Non-pigmented ciliary epithelial cell (primary cell): ENCODE measurements around the gene ZSCAN26.
A peak's percentile ranks its signal among the peaks of the same experiment; 100 is the strongest.
"Not testable (repeated sequence)": the region's sequence is repeated elsewhere in the genome, so short reads cannot be mapped to it uniquely, and the experiment has no call there.

Source experiments
- DNase-seq: peaks from one replicate; pipeline ENCODE4 v3.0.0-alpha.2; 2010; ENCODE audit warnings: low read depth

ZSCAN26 gene

GRCh38 chr6:28257042-28257441 is 9.9 kb upstream of the ZSCAN26 start:
- no peak for DNase-seq

GRCh38 chr6:28258877-28259777 is 7.8 kb upstream of the ZSCAN26 start, which contains the start of gene NKAPL:
Gene NKAPL (plus strand): TSS chr6:28259297. CDS start chr6:28259372, 75 bp downstream.
- peak; percentile 32 for DNase-seq

- no peak for DNase-seq
These were observed 3.0 kb upstream of the ZSCAN26 start for GRCh38 chr6:28263922-28264321.

GRCh38 chr6:28264834-28265401 is 2.0 kb upstream of the ZSCAN26 start:
- DNase-seq = no peak

GRCh38 chr6:28266563-28266961 is 381 bp upstream of the ZSCAN26 start:
- no peak for DNase-seq

GRCh38 chr6:28267695-28268059 is 734 bp downstream of the ZSCAN26 start:
- no peak for DNase-seq

- DNase-seq = peak; percentile 79
These were observed 2.5 kb downstream of the ZSCAN26 start for GRCh38 chr6:28269492-28269891.

- DNase-seq = no peak
These were observed 7.9 kb downstream of the ZSCAN26 start for GRCh38 chr6:28274888-28275287.

GRCh38 chr6:28277746-28278145 is 10.8 kb downstream of the ZSCAN26 start:
- DNase-seq = no peak

GRCh38 chr6:28280595-28281287 is 13.8 kb downstream of the ZSCAN26 start:
- DNase-seq = no peak

GRCh38 chr6:28281288-28282064 is 14.5 kb downstream of the ZSCAN26 start, which contains the start of gene PGBD1:
Gene PGBD1 (plus strand): TSS chr6:28281572. CDS start chr6:28283814, 2,242 bp downstream.
- DNase-seq = peak; percentile 17

GRCh38 chr6:28282926-28283325 is 16.0 kb downstream of the ZSCAN26 start:
- no peak for DNase-seq

GRCh38 chr6:28291573-28291972 is 24.6 kb downstream of the ZSCAN26 start:
- no peak for DNase-seq

- DNase-seq = no peak
These were observed 28.4 kb downstream of the ZSCAN26 start for GRCh38 chr6:28295326-28295725.

GRCh38 chr6:28296520-28297060 is 29.6 kb downstream of the ZSCAN26 start:
- no peak for DNase-seq

GRCh38 chr6:28303570-28303969 is 36.6 kb downstream of the ZSCAN26 start:
- no peak for DNase-seq

GRCh38 chr6:28306363-28306762 is 39.4 kb downstream of the ZSCAN26 start:
- DNase-seq = not testable (repeated sequence)

- no peak for DNase-seq
These were observed 44.3 kb downstream of the ZSCAN26 start for GRCh38 chr6:28311139-28311823.

GRCh38 chr6:28312939-28313338 is 46.0 kb downstream of the ZSCAN26 start:
- DNase-seq = no peak

- no peak for DNase-seq
These were observed 48.7 kb downstream of the ZSCAN26 start for GRCh38 chr6:28315628-28316027.

- DNase-seq = not testable (repeated sequence)
These were observed 50.9 kb downstream of the ZSCAN26 start for GRCh38 chr6:28317866-28318265.
